IPS DF 6.9 (cell line): ENCODE data around the gene LZTS3.

Source experiments
- DNase-seq: peaks from one replicate; pipeline ENCODE4 v3.0.0-alpha.2; 2013; ENCODE audit warnings: low read depth, low spot score
- H3K27ac ChIP-seq: one replicate; pipeline ENCODE4 v1.5.1; 2013; ENCODE audit warnings: low read length, control low read depth
- H3K27me3 ChIP-seq: 2 replicates; pipeline ENCODE4 v1.6.1; 2013; ENCODE audit warnings: mild to moderate bottlenecking, low read length; ENCODE audit not compliant: control insufficient read depth, insufficient read depth
- H3K36me3 ChIP-seq: 2 replicates; pipeline ENCODE4 v1.6.1; 2013; ENCODE audit warnings: low read length; ENCODE audit not compliant: control insufficient read depth, insufficient read depth
- H3K4me1 ChIP-seq: 2 replicates; pipeline ENCODE4 v1.6.1; 2013; ENCODE audit warnings: low read length; ENCODE audit not compliant: control insufficient read depth, insufficient read depth
- H3K4me3 ChIP-seq: 2 replicates; pipeline ENCODE4 v1.5.1; 2013; ENCODE audit warnings: mild to moderate bottlenecking, low read length
- H3K9me3 ChIP-seq: 2 replicates; pipeline ENCODE4 v1.6.1; 2013; ENCODE audit warnings: low read length, inconsistent platforms; ENCODE audit not compliant: control insufficient read depth, insufficient read depth
- WGBS: extraction: QIAGEN DNeasy Blood & Tissue Kit; methylation state at CpG from one replicate; pipeline ENCODE4 v1.1.7; 2013; ENCODE audit warnings: mixed read lengths, missing lambda C conversion rate; ENCODE audit not compliant: insufficient read length, insufficient coverage; 5-methylcytosine and 5-hydroxymethylcytosine counted together

LZTS3 gene

DNA sequence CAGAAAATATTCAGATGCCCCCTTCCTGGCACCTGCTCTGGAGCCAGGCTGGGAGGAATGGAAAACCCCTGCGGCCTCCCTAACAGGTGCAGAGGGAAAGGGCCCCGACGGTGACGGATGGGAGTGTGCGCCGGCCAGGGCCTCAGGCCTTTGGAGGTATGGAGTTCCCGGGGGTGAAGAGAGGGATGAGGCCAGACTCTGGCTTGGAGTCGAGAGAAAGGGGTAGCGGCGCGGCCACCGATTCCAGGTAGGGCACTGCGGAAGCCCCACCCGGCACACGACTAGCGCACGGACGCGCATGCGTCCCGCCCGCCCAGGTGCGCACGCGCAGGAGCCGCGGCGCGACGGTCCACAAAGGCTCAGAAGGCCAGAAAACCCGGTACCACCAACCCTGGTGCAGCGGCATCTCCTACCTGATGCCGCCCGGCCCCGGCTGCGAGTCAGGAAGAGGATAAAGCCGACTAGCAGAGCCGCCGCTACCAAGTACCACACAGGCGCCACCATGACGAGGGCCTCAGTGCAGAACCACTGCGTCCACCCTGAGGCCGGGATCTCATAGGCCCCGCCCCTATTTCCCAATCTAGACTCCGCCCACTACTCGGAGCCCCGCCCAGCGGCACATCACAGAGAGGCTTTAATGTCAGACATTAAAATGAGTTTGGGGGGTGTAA, 30.9 kb upstream of the LZTS3 start, which contains the start of gene DDRGK1:
TSS of gene DDRGK1 (minus strand) at position 559 of the 671 bp plus-strand sequence. CDS start at position 504, 55 bp downstream.
- DNase-seq = peak; percentile 58
- Histone ChIP-seq H3K4me3 (peak within 1 kb of the TSS; percentile 71; the same call in 1 of the 2 replicates), H3K36me3 (peaks cover 12% of the 10 kb centered on the region), H3K27me3 (no peaks in the 10 kb centered on the region), H3K9me3 (no peaks in the 10 kb centered on the region), H3K4me1 (no peaks in the 10 kb centered on the region; the same call in 1 of the 2 replicates), H3K27ac (no peak within 1 kb of the TSS)
- no CpG with 5 or more reads among the region's 48 CpGs for WGBS

DNA sequence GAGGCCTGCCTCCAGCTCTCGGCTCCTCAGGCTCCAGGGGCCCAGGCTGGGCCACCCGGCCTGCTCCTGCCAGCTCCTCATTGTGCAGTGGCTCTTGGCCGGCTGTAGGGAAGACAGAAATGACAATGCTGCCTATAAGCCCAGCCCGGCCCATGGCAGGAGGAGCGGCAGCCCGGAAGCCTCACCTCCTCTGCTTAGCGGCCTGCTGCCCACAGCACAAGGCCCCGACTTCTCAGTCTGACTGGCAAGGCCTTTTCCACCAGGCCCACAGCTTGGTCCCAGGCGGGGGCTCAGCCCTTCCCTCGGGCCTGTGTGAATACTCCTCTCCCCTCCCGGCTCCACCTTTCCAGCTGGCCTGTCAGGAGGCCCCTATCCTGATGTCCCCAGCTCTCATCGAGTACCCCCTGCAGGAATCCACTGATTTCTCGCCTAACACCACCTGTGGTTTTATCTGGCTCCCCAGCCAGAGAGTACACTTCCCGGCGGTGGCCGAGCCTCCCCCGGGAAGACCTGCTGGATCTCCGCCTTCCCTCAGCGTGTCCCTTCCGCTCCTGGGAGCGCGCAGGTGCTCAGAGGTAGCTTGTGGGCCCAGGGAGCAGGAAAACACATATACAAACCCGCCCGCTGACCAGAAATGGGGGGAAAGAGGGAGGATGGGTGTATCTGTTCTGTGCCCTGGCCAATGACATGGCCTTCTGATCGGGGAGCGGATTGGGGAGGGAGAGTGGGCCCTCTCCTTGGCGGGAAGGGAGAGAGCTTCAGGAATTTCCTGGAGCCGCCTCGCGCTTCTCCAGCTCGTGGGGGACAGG, 30.2 kb upstream of the LZTS3 start:
- Histone ChIP-seq H3K4me1 (no peaks in the 10 kb centered on the region; the same call in 1 of the 2 replicates), H3K27ac (no peak overlapping the region), H3K4me3 (peak overlapping the region; percentile 71; the same call in 1 of the 2 replicates), H3K27me3 (no peaks in the 10 kb centered on the region), H3K9me3 (no peaks in the 10 kb centered on the region), H3K36me3 (peaks cover 14% of the 10 kb centered on the region)
- no peak for DNase-seq
- WGBS = no CpG with 5 or more reads among the region's 31 CpGs

DNA sequence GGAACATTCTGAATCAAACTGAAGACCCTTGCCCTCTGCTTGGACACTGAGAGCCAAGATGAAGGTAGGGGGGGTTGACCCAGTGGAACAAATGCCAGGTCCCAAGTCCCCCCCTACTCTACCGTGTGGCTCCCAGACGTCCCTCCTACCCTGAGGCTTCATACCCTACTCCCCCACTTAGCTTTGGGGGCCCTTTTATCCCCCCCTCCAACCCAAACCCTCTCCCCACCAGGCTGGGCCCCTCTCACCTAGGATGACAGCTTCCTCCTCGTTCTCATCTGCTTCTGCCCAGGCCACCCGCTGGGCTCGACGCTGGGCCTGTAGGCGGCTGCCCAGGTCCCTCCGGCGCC, 29.6 kb upstream of the LZTS3 start:
- H3K9me3 ChIP-seq = no peaks in the 10 kb centered on the region
- no peak for DNase-seq
- H3K4me1 ChIP-seq = no peaks in the 10 kb centered on the region; the same call in 1 of the 2 replicates
- H3K4me3 ChIP-seq = no peak overlapping the region
- H3K36me3 ChIP-seq = peaks cover 14% of the 10 kb centered on the region
- H3K27ac ChIP-seq = no peak overlapping the region
- no CpG with 5 or more reads among the region's 9 CpGs for WGBS
- H3K27me3 ChIP-seq = no peaks in the 10 kb centered on the region

DNA sequence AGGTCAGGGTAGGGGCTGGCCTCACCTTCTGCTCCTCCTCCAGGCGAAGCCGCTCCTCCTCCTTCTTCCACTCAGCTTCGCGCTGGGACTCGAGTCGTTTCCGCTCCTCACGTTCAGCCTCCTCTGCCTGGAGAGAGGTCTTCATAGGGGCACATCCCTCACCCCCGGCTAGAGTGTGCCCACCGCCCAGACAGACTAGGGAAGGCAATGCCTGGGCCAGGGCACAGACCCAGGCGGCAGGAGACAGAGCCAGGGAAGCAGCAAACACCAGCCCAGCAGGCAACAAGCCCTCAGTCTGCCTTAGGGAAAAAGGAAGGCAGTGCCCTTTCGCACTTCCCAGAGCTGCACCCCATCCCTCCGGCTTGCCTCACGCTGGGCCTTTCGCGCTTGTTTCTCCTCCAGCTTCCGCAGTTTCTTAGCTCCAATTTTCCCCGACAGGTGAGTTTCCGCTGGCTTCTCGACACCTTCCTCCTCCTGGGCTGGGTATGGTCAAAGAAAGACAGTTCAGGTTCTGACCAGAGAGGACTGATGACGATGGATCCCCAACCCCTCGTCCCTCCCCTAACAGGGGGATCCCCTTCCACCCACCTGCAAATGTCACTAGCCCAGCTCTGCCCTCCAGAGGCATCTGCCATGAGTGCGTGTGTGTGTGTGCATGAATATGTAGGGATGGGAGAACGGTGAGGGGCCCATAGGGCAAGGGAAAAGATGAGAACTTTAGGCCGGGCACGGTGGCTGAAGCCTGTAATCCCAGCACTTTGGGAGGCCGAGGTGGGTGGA, 26.8 kb upstream of the LZTS3 start:
- no peaks in the 10 kb centered on the region; the same call in 1 of the 2 replicates for H3K4me1 ChIP-seq
- no CpG with 5 or more reads among the region's 27 CpGs for WGBS
- H3K27ac ChIP-seq = no peak overlapping the region
- DNase-seq = no peak
- H3K9me3 ChIP-seq = no peaks in the 10 kb centered on the region
- H3K27me3 ChIP-seq = no peaks in the 10 kb centered on the region
- H3K36me3 ChIP-seq = peaks cover 18% of the 10 kb centered on the region
- no peak overlapping the region for H3K4me3 ChIP-seq

DNA sequence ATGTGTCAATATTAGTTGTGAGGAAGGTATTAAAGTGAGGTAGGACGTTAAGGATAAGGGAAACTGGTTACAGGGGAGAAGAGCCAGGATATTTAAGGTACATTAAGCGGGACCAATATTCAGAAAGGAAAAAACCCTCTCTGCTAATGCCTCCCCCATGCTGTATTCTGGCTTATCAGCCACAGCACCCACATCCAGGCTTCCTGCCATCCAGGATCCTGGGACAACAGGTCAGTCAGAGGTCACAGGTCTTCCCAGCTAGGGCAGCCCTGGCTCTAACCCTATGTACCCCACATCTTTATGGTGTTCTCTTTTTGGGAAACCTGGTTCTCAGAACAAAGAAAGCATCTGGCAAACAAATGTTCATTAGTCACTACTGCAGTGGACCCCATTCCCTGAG, 25.9 kb upstream of the LZTS3 start:
- Histone ChIP-seq H3K36me3 (peaks cover 26% of the 10 kb centered on the region), H3K27ac (no peak overlapping the region), H3K4me3 (no peak overlapping the region), H3K27me3 (no peaks in the 10 kb centered on the region), H3K9me3 (no peaks in the 10 kb centered on the region), H3K4me1 (no peaks in the 10 kb centered on the region; the same call in 1 of the 2 replicates)
- WGBS = 100% methylated on average over 1 of the region's 2 CpGs
- no peak for DNase-seq

DNA sequence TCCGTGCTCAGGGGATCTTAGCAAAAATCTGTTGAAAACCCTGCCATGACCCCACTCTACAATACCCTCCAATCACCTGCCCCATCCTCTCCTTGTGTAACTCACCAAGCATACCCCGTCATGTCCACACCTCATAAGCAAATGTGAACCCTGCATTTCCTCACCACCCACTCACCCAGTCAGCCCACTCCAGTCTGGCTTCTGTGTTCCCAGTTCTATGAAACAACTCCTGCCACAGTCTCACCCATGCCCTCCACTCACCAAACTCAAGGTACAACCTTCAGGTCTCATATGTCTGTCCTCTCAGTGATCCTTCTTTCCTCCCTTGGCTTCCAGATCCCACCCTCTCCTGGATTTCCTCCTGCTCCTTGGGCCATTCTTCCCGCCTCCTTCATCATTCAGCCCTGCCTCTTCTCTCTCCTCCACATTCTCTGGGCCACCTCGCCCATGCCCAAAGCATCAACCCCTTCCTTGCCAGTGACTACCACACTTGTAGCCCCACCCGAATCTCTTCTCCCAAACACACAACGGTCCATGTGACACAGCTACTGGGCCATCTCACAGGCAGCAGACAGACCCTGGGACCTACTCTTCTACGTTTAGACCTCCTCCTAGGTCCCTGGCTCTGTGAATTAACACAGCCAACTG, 22.4 kb upstream of the LZTS3 start:
- H3K4me3 ChIP-seq = no peak overlapping the region
- H3K9me3 ChIP-seq = no peaks in the 10 kb centered on the region
- H3K4me1 ChIP-seq = no peaks in the 10 kb centered on the region
- H3K36me3 ChIP-seq = peaks cover 39% of the 10 kb centered on the region
- no peaks in the 10 kb centered on the region for H3K27me3 ChIP-seq
- H3K27ac ChIP-seq = no peak overlapping the region
- WGBS = no CpG with 5 or more reads among the region's 7 CpGs
- no peak for DNase-seq

DNA sequence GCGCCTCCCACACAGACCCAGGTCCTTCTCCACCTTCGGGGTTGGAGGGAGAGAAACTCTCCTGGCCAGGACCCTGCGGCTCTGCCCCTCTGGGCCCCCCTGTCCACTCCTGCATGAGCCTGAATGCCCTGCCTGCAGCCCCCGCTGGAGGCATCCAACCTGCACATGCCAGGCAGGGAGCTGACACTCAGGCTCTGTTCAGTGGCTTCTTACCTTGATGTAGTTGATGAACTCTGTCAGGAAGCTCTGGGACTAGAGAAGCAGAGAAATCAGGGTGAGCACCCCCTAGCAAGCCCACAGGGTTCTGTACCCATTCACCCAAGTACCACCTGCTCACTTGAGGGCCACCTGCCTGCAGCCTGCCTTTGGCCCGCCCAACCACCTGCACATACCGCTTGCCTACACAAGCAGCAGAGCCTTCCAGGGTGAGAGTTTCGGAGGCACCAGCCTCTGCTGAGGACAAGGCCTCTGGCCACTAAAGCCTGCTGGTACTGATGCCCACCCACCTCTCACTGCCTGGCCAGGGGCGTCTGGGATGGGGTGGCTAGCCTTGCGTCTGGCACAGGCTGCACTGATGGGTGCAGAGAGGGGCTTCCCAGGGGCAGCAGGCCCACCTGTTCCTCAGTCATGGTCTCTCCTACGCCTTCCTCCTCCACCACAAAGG, 21.4 kb upstream of the LZTS3 start:
- no peaks in the 10 kb centered on the region for H3K4me1 ChIP-seq
- no CpG with 5 or more reads among the region's 10 CpGs for WGBS
- H3K36me3 ChIP-seq = peaks cover 35% of the 10 kb centered on the region
- no peaks in the 10 kb centered on the region for H3K27me3 ChIP-seq
- no peak overlapping the region for H3K4me3 ChIP-seq
- no peaks in the 10 kb centered on the region for H3K9me3 ChIP-seq
- H3K27ac ChIP-seq = no peak overlapping the region
- DNase-seq = no peak

DNA sequence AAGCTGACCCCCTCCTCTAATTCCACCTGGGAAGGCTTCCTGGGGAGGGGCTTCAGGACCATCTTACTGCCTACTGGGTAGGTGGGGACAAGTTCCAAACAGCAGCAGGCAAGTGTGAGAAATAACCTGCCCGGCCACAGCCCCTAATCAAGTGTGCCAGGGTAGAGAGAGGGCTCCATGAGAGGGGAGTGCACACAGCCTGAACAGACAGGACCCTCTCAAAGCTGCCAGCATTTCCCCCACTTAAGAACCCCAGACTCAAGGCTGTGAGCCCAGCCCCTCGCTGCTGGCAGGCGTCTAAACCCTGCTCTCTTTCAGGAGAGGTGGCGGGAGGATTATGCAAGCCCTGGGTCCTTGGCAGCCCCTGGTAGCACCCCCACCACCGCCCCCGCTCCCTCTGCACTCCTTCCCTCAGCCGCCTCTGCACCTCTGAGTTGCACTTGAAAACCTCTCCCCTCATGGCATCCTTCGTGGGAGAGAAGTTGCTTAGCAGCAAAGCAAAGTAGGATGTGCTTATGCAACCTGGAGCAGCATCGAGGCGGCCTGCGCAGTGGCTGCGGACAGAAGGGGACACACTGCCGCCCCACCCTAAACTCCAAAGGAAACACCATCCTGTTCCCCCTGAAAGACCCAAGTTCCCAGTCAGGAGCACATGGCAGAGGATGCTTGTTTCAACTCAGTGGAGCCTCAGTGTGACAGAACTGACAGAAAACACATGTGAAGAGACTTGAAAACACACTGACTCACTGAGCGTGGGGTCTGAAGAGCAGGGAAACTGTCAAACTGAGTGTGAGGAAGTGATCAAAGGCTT, 20.7 kb upstream of the LZTS3 start:
- no peaks in the 10 kb centered on the region for H3K27me3 ChIP-seq
- peaks cover 28% of the 10 kb centered on the region; the same call in 1 of the 2 replicates for H3K36me3 ChIP-seq
- no peak overlapping the region for H3K27ac ChIP-seq
- H3K9me3 ChIP-seq = no peaks in the 10 kb centered on the region
- WGBS = no CpG with 5 or more reads among the region's 14 CpGs
- DNase-seq = no peak
- H3K4me1 ChIP-seq = no peaks in the 10 kb centered on the region
- H3K4me3 ChIP-seq = no peak overlapping the region
